SK-N-SH (cell line): ENCODE measurements around the gene SIRPA. TPM values are rescaled to one million over a fixed set of nuclear protein-coding genes. Genes with fewer than 3 reads are reported as not detected.
A peak's percentile ranks its signal among the peaks of the same experiment; 100 is the strongest.

Experiments used
- CTCF ChIA-PET: fragments of 300-600, 350-600 bp; formaldehyde crosslinking; extraction: SDS; loops from one replicate; lab custom pipeline; 2021; lab: Yijun Ruan, JAX
- POLR2A ChIA-PET: fragments of 350-600 bp; sonication (Branson Sonifier 250); formaldehyde crosslinking; extraction: SDS; loops from one replicate; lab custom pipeline; 2020; ENCODE audit warnings: antibody characterized with exemption, inconsistent platforms; lab: Yijun Ruan, JAX
- DNase-seq: peaks from one replicate; pipeline ENCODE4 v3.0.0; 2012
- H2AFZ ChIP-seq: fragments of 200-600 bp; sonication (generic); 2 replicates; pipeline ENCODE4 v1.8.1; 2016; ENCODE audit warnings: antibody characterized with exemption, mild to moderate bottlenecking, low read depth
- H3F3A ChIP-seq: fragments of 200-600 bp; sonication (generic); replicated peaks from 2 replicates; pipeline ENCODE3; 2016; ENCODE audit warnings: antibody characterized with exemption, mild to moderate bottlenecking; ENCODE audit not compliant: insufficient read depth
- H3K27ac ChIP-seq, 2 experiments: fragments of 200-500 bp in 1 of 2; fragments of 200-600 bp in 1 of 2; sonication (Bioruptor generic) in 1 of 2; sonication (generic), shearing (Covaris generic) in 1 of 2; 2 replicates each; pipeline versions ENCODE4 v1.5.1 to v1.6.1; 2014 to 2016; ENCODE audit warnings: low read depth in 2 of 2, inconsistent platforms in 1 of 2, low read length in 1 of 2, mild to moderate bottlenecking in 1 of 2, mixed read lengths in 1 of 2
- H3K27me3 ChIP-seq: fragments of 200-600 bp; sonication (generic), shearing (Covaris generic); 2 replicates; pipeline ENCODE4 v1.6.1; 2016; ENCODE audit warnings: mixed run types; ENCODE audit not compliant: insufficient read depth
- H3K36me3 ChIP-seq, 2 experiments: fragments of 200-500 bp in 1 of 2; fragments of 200-600 bp in 1 of 2; sonication (Bioruptor generic) in 1 of 2; sonication (generic) in 1 of 2; replicated peaks in 1 of 2; 2 replicates each; pipeline versions ENCODE3 to v1.5.1; 2014 to 2016; ENCODE audit warnings: low read length in 1 of 2, mild to moderate bottlenecking in 1 of 2; ENCODE audit not compliant: insufficient read depth in 2 of 2, control insufficient read depth in 1 of 2
- H3K4me1 ChIP-seq, 2 experiments: fragments of 200-500 bp in 1 of 2; fragments of 200-600 bp in 1 of 2; sonication (Bioruptor generic) in 1 of 2; sonication (generic), shearing (Covaris generic) in 1 of 2; 2 replicates each; pipeline versions ENCODE4 v1.5.1 to v1.6.1; 2014 to 2016; ENCODE audit warnings: low read depth in 1 of 2, low read length in 1 of 2, mixed run types in 1 of 2; ENCODE audit not compliant: insufficient read depth in 2 of 2, control insufficient read depth in 1 of 2
- H3K4me2 ChIP-seq: fragments of 200-600 bp; sonication (generic), shearing (Covaris generic); 2 replicates; pipeline ENCODE4 v1.6.1; 2017; ENCODE audit warnings: mixed run types
- H3K4me3 ChIP-seq, 2 experiments: fragments of 200-500 bp in 1 of 2; fragments of 200-600 bp in 1 of 2; sonication (Bioruptor generic) in 1 of 2; sonication (generic), shearing (Covaris generic) in 1 of 2; 2 replicates each; pipeline versions ENCODE4 v1.5.1 to v1.8.1; 2014 to 2016; ENCODE audit warnings: low read depth in 2 of 2, inconsistent platforms in 1 of 2, low read length in 1 of 2, mild to moderate bottlenecking in 1 of 2, mixed read lengths in 1 of 2, moderate library complexity in 1 of 2
- H3K79me2 ChIP-seq: fragments of 200-600 bp; sonication (generic); 2 replicates; pipeline ENCODE4 v1.8.1; 2017; ENCODE audit warnings: mild to moderate bottlenecking; ENCODE audit not compliant: insufficient read depth
- H3K9ac ChIP-seq: fragments of 200-600 bp; sonication (generic); 2 replicates; pipeline ENCODE4 v1.6.1; 2017; ENCODE audit warnings: mixed run types
- H3K9me2 ChIP-seq: fragments of 200-600 bp; sonication (generic); 2 replicates; pipeline ENCODE4 v1.6.1; 2017; ENCODE audit warnings: mixed run types
- H3K9me3 ChIP-seq: fragments of 200-600 bp; sonication (generic); 2 replicates; pipeline ENCODE4 v1.6.1; 2017; ENCODE audit warnings: mixed run types, mild to moderate bottlenecking, moderate library complexity
- H4K20me1 ChIP-seq: fragments of 200-600 bp; sonication (generic); 2 replicates; pipeline ENCODE4 v1.6.1; 2017; ENCODE audit warnings: mild to moderate bottlenecking, mixed run types; ENCODE audit not compliant: insufficient read depth
- ELF1 ChIP-seq: IDR thresholded peaks from 2 replicates; pipeline ENCODE4 v1.4.0; 2012
- EP300 ChIP-seq, 2 experiments: IDR thresholded peaks; 2 replicates each; pipeline versions ENCODE4 v1.4.0 to v1.6.1; 2012; ENCODE audit warnings: borderline replicate concordance in 1 of 2, low read depth in 1 of 2, low read length in 1 of 2
- EZH2phosphoT487 ChIP-seq: fragments of 200-600 bp; sonication (generic); IDR thresholded peaks from 2 replicates; pipeline ENCODE4 v1.6.1; 2017; ENCODE audit warnings: low read depth, mixed run types, mild to moderate bottlenecking, antibody characterized with exemption, moderate library complexity, borderline replicate concordance
- GABPA ChIP-seq: IDR thresholded peaks from 2 replicates; pipeline ENCODE4 v1.4.0; 2012; ENCODE audit warnings: low read depth, mild to moderate bottlenecking
- IRF3 ChIP-seq: fragments of 150-350 bp; IDR thresholded peaks from 2 replicates; pipeline ENCODE4 v1.6.1; 2016; ENCODE audit warnings: mild to moderate bottlenecking, low read depth, low read length
- JUND ChIP-seq: IDR thresholded peaks from 2 replicates; pipeline ENCODE4 v1.4.0; 2012
- MAX ChIP-seq: IDR thresholded peaks from 2 replicates; pipeline ENCODE4 v1.4.0; 2012; ENCODE audit warnings: low read depth
- NFIC ChIP-seq: IDR thresholded peaks from 2 replicates; pipeline ENCODE4 v1.4.0; 2012; ENCODE audit warnings: borderline replicate concordance
- NRF1 ChIP-seq: IDR thresholded peaks from 2 replicates; pipeline ENCODE4 v1.6.1; 2012; ENCODE audit warnings: low read depth, mild to moderate bottlenecking, low read length
- POLR2AphosphoS5 ChIP-seq: IDR thresholded peaks from 2 replicates; pipeline ENCODE4 v1.6.1; 2012; ENCODE audit warnings: low read depth, low read length
- REST ChIP-seq: IDR thresholded peaks from 2 replicates; pipeline ENCODE4 v1.6.1; 2012; ENCODE audit warnings: mild to moderate bottlenecking, low read depth, low read length, moderate library complexity
- RFX5 ChIP-seq: IDR thresholded peaks from 2 replicates; pipeline ENCODE4 v1.6.1; 2012; ENCODE audit warnings: mild to moderate bottlenecking, improper control_type of control experiment, low read length
- SMC3 ChIP-seq: IDR thresholded peaks from 2 replicates; pipeline ENCODE4 v1.6.1; 2012; ENCODE audit warnings: low read depth, low read length, improper control_type of control experiment
- TAF1 ChIP-seq: IDR thresholded peaks from 2 replicates; pipeline ENCODE4 v1.6.1; 2012; ENCODE audit warnings: low read depth, mild to moderate bottlenecking, low read length, moderate library complexity, borderline replicate concordance
- TEAD4 ChIP-seq: IDR thresholded peaks from 2 replicates; pipeline ENCODE4 v1.4.0; 2012; ENCODE audit warnings: mild to moderate bottlenecking, borderline replicate concordance; ENCODE audit not compliant: insufficient read depth
- YY1 ChIP-seq: IDR thresholded peaks from 2 replicates; pipeline ENCODE4 v1.4.0; 2012; ENCODE audit warnings: low read depth, mild to moderate bottlenecking
- WGBS: methylation state at CpG from one replicate; pipeline ENCODE4 v1.1.6; 2017; ENCODE audit warnings: low lambda C conversion rate; 5-methylcytosine and 5-hydroxymethylcytosine counted together
- polyA plus RNA-seq, 3 experiments: library from polyadenylated mRNA; depleted of rRNA; stranded (reverse); fragments of >200 nt; gene quantifications; 2 replicates each; pipeline ENCODE4 v1.2.3, GENCODE V29; 2012
- TF ChIP-seq, protein P1 (sequence below): IDR thresholded peaks from 2 replicates; pipeline ENCODE4; 2012
- TF ChIP-seq, protein P2 (sequence below): IDR thresholded peaks from 2 replicates; pipeline ENCODE4 v1.4.0; 2012; ENCODE audit warnings: low read depth, borderline replicate concordance

Gene SIRPA
- polyA plus RNA-seq, 1 of the 3 experiments (the other 2 are of a cell fraction) = 9.1 TPM

DNA sequence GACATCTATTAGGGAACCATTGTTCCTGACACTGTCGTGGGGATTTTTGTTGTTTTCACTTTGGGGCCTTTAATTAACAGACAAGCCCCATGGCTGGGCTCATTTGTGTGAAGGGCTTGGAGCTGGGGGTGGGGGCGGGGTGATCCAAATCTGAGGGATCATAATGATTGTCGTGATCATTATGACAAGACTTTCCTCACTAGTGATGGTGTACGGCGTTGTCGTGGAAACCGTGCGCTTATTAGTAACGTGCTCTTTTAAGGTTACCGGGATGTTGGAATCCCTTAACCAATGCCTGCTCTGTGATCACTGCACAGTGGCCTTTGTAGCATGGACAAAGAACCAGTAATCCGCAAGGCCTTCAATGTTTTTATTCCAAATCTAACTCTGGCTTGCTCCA lies 80.1 kb downstream of the SIRPA start (continued):
- TF ChIP-seq GABPA = no peak
- no peak for TF ChIP-seq MAX
- TF ChIP-seq EP300 (IDR thresholded peaks at IDR 0.05; ENCODE audit: borderline replicate concordance in 1 of 2, low read depth in 1 of 2, low read length in 1 of 2) = no peak

DNA sequence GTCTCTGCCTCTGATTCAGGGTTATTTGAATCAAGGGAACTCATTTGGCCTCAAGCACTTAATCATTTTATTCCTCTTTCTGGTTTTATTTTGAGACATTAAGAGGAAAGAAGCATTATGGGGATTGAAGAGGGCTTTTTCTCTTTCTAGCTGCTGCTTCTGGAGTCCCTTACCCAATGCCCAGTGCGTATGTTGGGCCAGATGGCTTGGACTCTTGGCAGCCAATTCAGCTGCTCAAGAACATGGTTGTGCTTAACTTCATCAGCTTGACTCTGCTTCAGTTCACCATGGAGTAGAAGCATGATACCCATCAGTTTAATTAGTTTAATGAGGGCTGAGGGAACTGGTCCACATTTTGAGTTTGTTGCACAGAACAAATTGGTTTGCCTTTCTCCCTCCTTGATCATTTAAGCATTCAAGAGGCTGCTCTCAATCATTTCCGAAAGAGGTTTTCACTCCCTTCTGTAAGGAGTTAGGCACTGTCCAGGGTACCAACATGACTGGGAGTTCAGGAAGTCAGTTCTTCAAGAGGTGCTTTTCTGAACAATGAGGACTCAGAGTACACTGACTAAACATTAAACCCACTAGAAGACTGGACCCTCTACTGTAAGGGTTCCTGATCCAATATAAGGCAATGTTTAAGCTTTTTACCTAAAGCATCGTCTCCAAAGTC lies 84.0 kb downstream of the SIRPA start:
- Histone ChIP-seq H3K4me3 (no peak overlapping the region), H3K9me2 (no peaks in the 10 kb centered on the region), H2AFZ (no peak overlapping the region), H3K27ac (no peak overlapping the region), H3K27me3 (no peaks in the 10 kb centered on the region), H3K9ac (no peak overlapping the region), H3F3A (no peaks in the 10 kb centered on the region), H3K79me2 (no peaks in the 10 kb centered on the region), H3K36me3 (no peaks in the 10 kb centered on the region), H3K4me1 (no peaks in the 10 kb centered on the region), H3K9me3 (no peaks in the 10 kb centered on the region), H4K20me1 (no peaks in the 10 kb centered on the region), H3K4me2 (no peak overlapping the region)
- POLR2A ChIA-PET = no interaction called here
- 10% methylated on average over 3 of the region's 3 CpGs for WGBS
- no peak for DNase-seq
- no peak for TF ChIP-seq TAF1
- peak; percentile 85 for TF ChIP-seq REST
- CTCF ChIA-PET = interaction anchor here (0.9 to 2.2 kb wide), 4 partner anchors 13 to 193 kb away, joined by 4 to 8 read pairs (median 6); no protein-coding TSS in a partner anchor

DNA sequence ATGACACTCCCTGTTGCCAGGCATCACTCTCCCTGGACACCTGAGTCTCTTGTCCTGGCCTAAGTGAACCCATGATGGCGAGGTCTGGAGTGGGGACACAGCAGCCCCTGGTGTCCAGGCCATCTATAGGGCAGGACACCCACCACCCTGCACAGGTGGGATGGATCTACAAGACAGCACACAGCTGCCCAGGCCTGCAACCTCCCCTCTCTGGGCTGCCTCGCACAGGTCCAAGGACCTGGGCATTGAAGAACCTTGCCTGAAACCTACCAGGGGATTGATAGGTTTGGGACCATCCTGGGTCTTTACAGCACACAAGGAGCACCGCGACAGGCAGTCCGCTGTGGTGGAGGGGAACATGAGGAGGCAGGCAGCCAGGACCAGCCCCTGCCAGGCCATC lies 87.5 kb downstream of the SIRPA start:
- no peak for DNase-seq
- Histone ChIP-seq H3K27ac (no peak overlapping the region), H3K79me2 (no peaks in the 10 kb centered on the region), H3K4me3 (no peak overlapping the region), H3F3A (no peaks in the 10 kb centered on the region), H3K27me3 (peaks cover 11% of the 10 kb centered on the region), H3K4me2 (no peak overlapping the region), H3K36me3 (no peaks in the 10 kb centered on the region), H3K9me3 (no peaks in the 10 kb centered on the region), H2AFZ (no peak overlapping the region), H4K20me1 (no peaks in the 10 kb centered on the region), H3K9me2 (no peaks in the 10 kb centered on the region), H3K9ac (no peak overlapping the region), H3K4me1 (no peaks in the 10 kb centered on the region)
- ChIA-PET CTCF (interaction anchor here (1.5 to 2.6 kb wide), 4 partner anchors 16 to 225 kb away, joined by 3 to 13 read pairs (median 4); no protein-coding TSS in a partner anchor), POLR2A (no interaction called here)
- 33% methylated on average over 2 of the region's 5 CpGs for WGBS
- TF ChIP-seq JUND (no peak), TEAD4 (no peak), NFIC (no peak), NRF1 (no peak), YY1 (no peak), MAX (no peak), SMC3 (no peak), ELF1 (no peak), POLR2AphosphoS5 (no peak), IRF3 (no peak), RFX5 (no peak), EZH2phosphoT487 (no peak)
- TF ChIP-seq, protein P1, sequence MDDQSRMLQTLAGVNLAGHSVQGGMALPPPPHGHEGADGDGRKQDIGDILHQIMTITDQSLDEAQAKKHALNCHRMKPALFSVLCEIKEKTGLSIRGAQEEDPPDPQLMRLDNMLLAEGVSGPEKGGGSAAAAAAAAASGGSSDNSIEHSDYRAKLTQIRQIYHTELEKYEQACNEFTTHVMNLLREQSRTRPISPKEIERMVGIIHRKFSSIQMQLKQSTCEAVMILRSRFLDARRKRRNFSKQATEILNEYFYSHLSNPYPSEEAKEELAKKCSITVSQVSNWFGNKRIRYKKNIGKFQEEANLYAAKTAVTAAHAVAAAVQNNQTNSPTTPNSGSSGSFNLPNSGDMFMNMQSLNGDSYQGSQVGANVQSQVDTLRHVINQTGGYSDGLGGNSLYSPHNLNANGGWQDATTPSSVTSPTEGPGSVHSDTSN = no peak
- TF ChIP-seq, protein P2, sequence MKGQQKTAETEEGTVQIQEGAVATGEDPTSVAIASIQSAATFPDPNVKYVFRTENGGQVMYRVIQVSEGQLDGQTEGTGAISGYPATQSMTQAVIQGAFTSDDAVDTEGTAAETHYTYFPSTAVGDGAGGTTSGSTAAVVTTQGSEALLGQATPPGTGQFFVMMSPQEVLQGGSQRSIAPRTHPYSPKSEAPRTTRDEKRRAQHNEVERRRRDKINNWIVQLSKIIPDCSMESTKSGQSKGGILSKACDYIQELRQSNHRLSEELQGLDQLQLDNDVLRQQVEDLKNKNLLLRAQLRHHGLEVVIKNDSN = no peak
